Suprapubic skin (tissue), 4 donors: ENCODE measurements around the gene SCUBE1.

Source experiments
- EP300 ChIP-seq: sonication (generic); formaldehyde crosslinking; IDR thresholded peaks from one replicate; pipeline ENCODE4 v1.6.1; 2017; ENCODE audit warnings: antibody characterized with exemption
- POLR2A ChIP-seq, 2 donors: fragments of 450-650 bp; IDR thresholded peaks; one replicate each; pipeline ENCODE4 v1.6.1; 2017; ENCODE audit warnings: antibody characterized with exemption in 2 of 2, mild to moderate bottlenecking in 2 of 2, moderate library complexity in 2 of 2
- POLR2AphosphoS5 ChIP-seq, 3 donors: sonication (generic); formaldehyde crosslinking; IDR thresholded peaks; one replicate each; pipeline ENCODE4 v1.6.1; 2017; ENCODE audit warnings: antibody characterized with exemption in 3 of 3
- TF ChIP-seq, protein P1 (sequence below), 2 donors: fragments of 200-600 bp in 1 of 2; fragments of 450-650 bp in 1 of 2; sonication (generic) in 1 of 2; IDR thresholded peaks; one replicate each; pipeline ENCODE4 v1.5.1; 2016 to 2019; ENCODE audit warnings: antibody characterized with exemption in 2 of 2, mild to moderate bottlenecking in 1 of 2, moderate library complexity in 1 of 2

DNA sequence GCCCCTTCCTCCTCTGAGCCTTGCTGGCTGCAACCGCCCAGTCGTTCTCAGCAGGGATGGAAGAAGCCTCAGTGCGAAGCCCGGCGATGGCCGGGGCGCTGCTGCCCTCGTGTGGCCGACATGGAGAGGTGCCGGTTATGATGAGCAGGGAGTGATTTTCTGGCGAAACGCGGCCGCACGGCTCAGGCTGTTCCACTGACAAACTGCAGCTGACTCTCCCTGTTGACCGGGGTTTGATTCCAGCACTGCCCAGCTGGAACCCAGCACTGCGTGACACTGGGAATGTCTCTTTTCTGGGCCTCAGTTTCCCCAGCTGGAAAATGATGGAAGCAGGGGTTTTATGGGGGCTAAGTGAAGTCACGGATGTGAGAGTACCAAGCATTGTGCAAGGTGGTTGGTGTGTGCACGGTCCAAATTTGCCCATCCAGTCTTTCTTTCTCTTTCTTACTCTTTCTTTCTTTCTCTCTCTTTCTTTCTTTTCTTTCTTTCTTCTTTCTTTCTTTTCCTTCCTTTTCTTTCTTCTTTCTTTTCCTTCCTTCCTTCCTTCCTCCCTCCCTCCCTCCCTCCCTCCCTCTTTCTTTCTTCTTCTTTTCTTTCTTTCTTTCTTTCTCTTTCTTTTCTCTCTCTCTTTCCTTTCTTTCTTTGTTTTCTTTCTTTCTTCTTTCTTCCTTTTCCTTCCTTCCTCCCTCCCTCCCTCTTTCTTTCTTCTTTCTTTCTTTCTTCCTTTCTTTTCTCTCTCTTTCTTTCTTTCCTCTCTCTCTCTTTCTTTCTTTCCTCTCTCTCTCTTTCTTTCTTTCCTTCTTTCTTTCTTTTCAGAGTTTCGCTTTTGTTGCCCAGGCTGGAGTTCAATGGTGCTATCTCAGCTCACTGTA lies 42.8 kb upstream of the SCUBE1 start:
- TF ChIP-seq, protein P1, sequence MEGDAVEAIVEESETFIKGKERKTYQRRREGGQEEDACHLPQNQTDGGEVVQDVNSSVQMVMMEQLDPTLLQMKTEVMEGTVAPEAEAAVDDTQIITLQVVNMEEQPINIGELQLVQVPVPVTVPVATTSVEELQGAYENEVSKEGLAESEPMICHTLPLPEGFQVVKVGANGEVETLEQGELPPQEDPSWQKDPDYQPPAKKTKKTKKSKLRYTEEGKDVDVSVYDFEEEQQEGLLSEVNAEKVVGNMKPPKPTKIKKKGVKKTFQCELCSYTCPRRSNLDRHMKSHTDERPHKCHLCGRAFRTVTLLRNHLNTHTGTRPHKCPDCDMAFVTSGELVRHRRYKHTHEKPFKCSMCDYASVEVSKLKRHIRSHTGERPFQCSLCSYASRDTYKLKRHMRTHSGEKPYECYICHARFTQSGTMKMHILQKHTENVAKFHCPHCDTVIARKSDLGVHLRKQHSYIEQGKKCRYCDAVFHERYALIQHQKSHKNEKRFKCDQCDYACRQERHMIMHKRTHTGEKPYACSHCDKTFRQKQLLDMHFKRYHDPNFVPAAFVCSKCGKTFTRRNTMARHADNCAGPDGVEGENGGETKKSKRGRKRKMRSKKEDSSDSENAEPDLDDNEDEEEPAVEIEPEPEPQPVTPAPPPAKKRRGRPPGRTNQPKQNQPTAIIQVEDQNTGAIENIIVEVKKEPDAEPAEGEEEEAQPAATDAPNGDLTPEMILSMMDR (IDR thresholded peaks at IDR 0.05), result peak; percentile 72 to 90
- no peak for TF ChIP-seq POLR2A (IDR thresholded peaks at IDR 0.05)
- no peak for TF ChIP-seq EP300
- no peak for TF ChIP-seq POLR2AphosphoS5 (IDR thresholded peaks at IDR 0.05)
